ENCODE results near the gene ZNF316.

Gene ZNF316

DNA sequence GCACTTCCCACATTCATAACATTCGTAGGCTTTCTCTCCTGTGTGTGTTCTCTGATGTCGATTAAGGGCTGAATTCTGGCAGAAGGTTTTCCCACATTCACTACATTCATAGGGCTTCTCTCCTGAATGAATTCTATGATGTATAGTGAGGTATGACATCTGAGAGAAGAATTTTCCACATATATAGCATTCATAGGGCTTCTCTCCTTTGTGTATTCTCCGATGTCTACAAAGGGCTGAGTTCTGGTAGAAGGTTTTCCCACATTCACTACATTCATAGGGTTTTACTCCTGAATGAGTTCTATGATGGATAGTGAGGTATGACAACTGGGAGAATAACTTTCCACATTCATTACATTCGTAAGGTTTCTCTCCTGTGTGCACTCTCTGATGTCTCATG lies 54.0 kb downstream of the ZNF316 start:
- DNase-seq (ENCODE audit: low read depth): no peak

DNA sequence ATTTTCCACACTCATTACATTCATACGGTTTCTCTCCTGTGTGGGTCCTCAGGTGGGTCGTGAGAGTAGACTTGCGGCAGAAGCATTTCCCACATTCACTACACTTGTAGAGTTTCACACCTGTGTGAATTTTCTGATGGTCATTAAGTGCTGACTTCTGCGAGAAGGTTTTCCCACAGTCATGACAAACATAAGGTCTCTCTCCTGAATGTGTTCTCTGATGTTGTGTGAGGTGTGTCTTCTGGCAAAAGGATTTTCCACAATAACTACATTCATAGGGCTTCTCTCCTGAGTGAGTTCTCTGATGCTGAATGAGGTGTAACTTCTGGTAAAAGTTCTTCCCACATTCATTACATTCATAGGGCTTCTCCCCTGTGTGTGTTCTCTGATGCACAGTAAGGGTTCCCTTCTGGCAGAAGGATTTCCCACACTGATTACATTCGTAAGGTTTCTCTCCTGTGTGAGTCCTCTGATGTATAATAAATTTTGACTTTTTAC lies 54.5 kb downstream of the ZNF316 start:
- peak; percentile 26 for DNase-seq (ENCODE audit: low read depth)

- no peak for DNase-seq (ENCODE audit: low read depth)
Measured at GRCh38 chr7:6700793-6701192, 63.7 kb downstream of the ZNF316 start.

DNA sequence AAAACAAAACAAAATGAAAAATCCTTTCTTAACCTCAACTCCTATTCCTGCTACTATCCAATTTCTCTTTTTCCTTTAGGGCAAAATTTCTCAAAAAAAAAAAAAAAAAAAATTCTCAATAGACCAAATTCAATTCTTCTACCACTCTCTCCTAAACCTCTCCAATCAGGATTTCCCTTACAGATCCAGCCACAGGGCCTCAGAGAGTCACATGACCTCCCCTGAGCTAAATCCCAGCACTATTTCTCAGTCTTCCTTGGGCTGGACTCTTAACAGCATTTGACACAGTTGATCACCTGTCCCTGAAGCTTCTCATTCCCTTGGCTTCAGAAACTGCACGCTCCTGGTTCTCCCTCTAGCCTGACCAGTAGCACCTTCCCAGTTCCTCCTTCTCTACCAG lies 64.7 kb downstream of the ZNF316 start:
- no peak for DNase-seq (ENCODE audit: low read depth)
